CD14-positive monocyte (primary cell): ENCODE data around the gene APOB. TPM values are rescaled to one million over a fixed set of nuclear protein-coding genes. Genes with fewer than 3 reads are reported as not detected.

Source experiments
- DNase-seq, 3 donors: peaks; one replicate each; pipeline ENCODE4 v3.0.0-alpha.2; 2011 to 2022
- H2AFZ ChIP-seq: 2 replicates; pipeline ENCODE4 v1.6.0; 2012; ENCODE audit warnings: mild to moderate bottlenecking, low read depth, low read length, inconsistent platforms; ENCODE audit not compliant: insufficient read depth, poor library complexity, severe bottlenecking
- H3K27ac ChIP-seq, 2 donors: 1 replicate in 1 of 2; 2 replicates in 1 of 2; pipeline ENCODE4 v1.5.1; 2012 to 2013; ENCODE audit warnings: low read length in 2 of 2, control low read depth in 1 of 2, inconsistent platforms in 1 of 2, low read depth in 1 of 2, mild to moderate bottlenecking in 1 of 2
- H3K27me3 ChIP-seq, 2 donors: one replicate each; pipeline versions ENCODE4 v1.6.0 to v1.6.1; 2011 to 2013; ENCODE audit warnings: low read length in 2 of 2; ENCODE audit not compliant: control insufficient read depth in 2 of 2, insufficient read depth in 2 of 2
- H3K36me3 ChIP-seq, 2 donors: replicated peaks in 1 of 2; 1 replicate in 1 of 2; 2 replicates in 1 of 2; pipeline versions ENCODE4 v1.5.1 to v1.6.1; 2012 to 2013; ENCODE audit warnings: low read length in 2 of 2, control low read depth in 1 of 2, inconsistent platforms in 1 of 2, mild to moderate bottlenecking in 1 of 2; ENCODE audit not compliant: insufficient read depth in 2 of 2, control insufficient read depth in 1 of 2
- H3K4me1 ChIP-seq, 2 donors: 1 replicate in 1 of 2; 2 replicates in 1 of 2; pipeline versions ENCODE4 v1.5.1 to v1.6.1; 2012 to 2013; ENCODE audit warnings: low read length in 2 of 2, control low read depth in 1 of 2, inconsistent platforms in 1 of 2, mild to moderate bottlenecking in 1 of 2, moderate library complexity in 1 of 2; ENCODE audit not compliant: insufficient read depth in 2 of 2, control insufficient read depth in 1 of 2
- H3K4me2 ChIP-seq: replicated peaks from 2 replicates; pipeline ENCODE3; 2012; ENCODE audit warnings: low read length, moderate library complexity, mild to moderate bottlenecking; ENCODE audit not compliant: poor library complexity, severe bottlenecking; ENCODE audit errors: extremely low read depth
- H3K4me3 ChIP-seq, 3 experiments: fragments of 200-600 bp in 1 of 3; sonication (generic) in 1 of 3; replicated peaks in 1 of 3; 1 replicate in 2 of 3; 2 replicates in 1 of 3; pipeline ENCODE4 v1.5.1; 2011 to 2013; ENCODE audit warnings: low read length in 3 of 3, mild to moderate bottlenecking in 3 of 3, control low read depth in 2 of 3, low read depth in 2 of 3, inconsistent platforms in 1 of 3, moderate library complexity in 1 of 3
- H3K79me2 ChIP-seq: 2 replicates; pipeline ENCODE4 v1.6.0; 2012; ENCODE audit warnings: mild to moderate bottlenecking, control low read depth, inconsistent platforms, low read length, moderate library complexity; ENCODE audit not compliant: insufficient read depth
- H3K9ac ChIP-seq: 2 replicates; pipeline ENCODE4 v1.6.0; 2017; ENCODE audit warnings: low read length, mild to moderate bottlenecking; ENCODE audit not compliant: insufficient read depth, poor library complexity, severe bottlenecking
- H3K9me3 ChIP-seq, 2 donors: replicated peaks in 1 of 2; 1 replicate in 1 of 2; 2 replicates in 1 of 2; pipeline versions ENCODE4 v1.5.1 to v1.6.1; 2012 to 2013; ENCODE audit warnings: low read length in 2 of 2, control low read depth in 1 of 2; ENCODE audit not compliant: control insufficient read depth in 1 of 2, insufficient read depth in 1 of 2
- H4K20me1 ChIP-seq: 2 replicates; pipeline ENCODE4 v1.6.0; 2012; ENCODE audit warnings: mild to moderate bottlenecking, low read length, control low read depth, moderate library complexity; ENCODE audit not compliant: insufficient read depth
- H3K27ac Mint-ChIP-seq, 7 donors: one replicate each; pipeline ENCODE4 v1.8.0; 2020; ENCODE audit warnings: mild to moderate bottlenecking in 7 of 7, mixed read lengths in 7 of 7, moderate library complexity in 6 of 7, inconsistent platforms in 2 of 7
- H3K27me3 Mint-ChIP-seq, 3 donors: one replicate each; pipeline ENCODE4 v1.8.0; 2021 to 2022; ENCODE audit warnings: low read depth in 3 of 3, mild to moderate bottlenecking in 3 of 3, mixed read lengths in 3 of 3, moderate library complexity in 3 of 3, inconsistent platforms in 1 of 3
- H3K36me3 Mint-ChIP-seq, 2 donors: one replicate each; pipeline ENCODE4 v1.8.0; 2020; ENCODE audit warnings: mixed read lengths in 2 of 2, inconsistent platforms in 1 of 2, mild to moderate bottlenecking in 1 of 2
- H3K4me1 Mint-ChIP-seq: one replicate; pipeline ENCODE4 v1.8.0; 2020; ENCODE audit warnings: mild to moderate bottlenecking, mixed read lengths
- H3K4me3 Mint-ChIP-seq, 2 donors: one replicate each; pipeline ENCODE4 v1.8.0; 2020; ENCODE audit warnings: mild to moderate bottlenecking in 2 of 2, mixed read lengths in 2 of 2, moderate library complexity in 1 of 2
- H3K9me3 Mint-ChIP-seq, 7 donors: one replicate each; pipeline ENCODE4 v1.8.0; 2020 to 2022; ENCODE audit warnings: mixed read lengths in 7 of 7, mild to moderate bottlenecking in 6 of 7, moderate library complexity in 6 of 7, inconsistent platforms in 2 of 7
- CTCF ChIP-seq: fragments of 200-600 bp; IDR thresholded peaks from one replicate; pipeline ENCODE4 v1.8.0; 2022; ENCODE audit warnings: antibody characterized with exemption, mild to moderate bottlenecking
- WGBS: methylation state at CpG from one replicate; pipeline ENCODE4 v1.1.5; 2013; ENCODE audit warnings: missing lambda C conversion rate; ENCODE audit not compliant: insufficient coverage; 5-methylcytosine and 5-hydroxymethylcytosine counted together
- intact Hi-C, 2 donors: fragments of 100-400 bp; cut with micrococcal nuclease; formaldehyde crosslinking; loops; one replicate each; pipeline versions ENCODE4 v1.15.0 to v1.15.1; 2023
- polyA plus RNA-seq, 3 donors: library from polyadenylated mRNA; depleted of rRNA in 1 of 3; unstranded in 2 of 3; stranded (reverse) in 1 of 3; fragments of 300-500 nt in 2 of 3; fragments of >200 nt in 1 of 3; fragmentation: Illumina TruSeq in 2 of 3; gene quantifications; 1 replicate in 2 of 3; 2 replicates in 1 of 3; pipeline ENCODE4 v1.2.3, GENCODE V29; 2012 to 2021

Gene APOB
- polyA plus RNA-seq, 3 donors: 0.02 TPM; not detected in 2

- intact Hi-C loops: no loop called here
- no peak overlapping the region for H3K4me3 ChIP-seq
- Mint-ChIP-seq H3K27ac (no peak overlapping the region), H3K4me1 (no peaks in the 10 kb centered on the region), H3K27me3 (peaks cover 0 to 4% (median 0%) of the 10 kb centered on the region in 3 donors), H3K36me3 (no peaks in the 10 kb centered on the region), H3K4me3 (no peak overlapping the region), H3K9me3 (peaks cover 0 to 5% (median 1%) of the 10 kb centered on the region in 7 donors)
- no peaks in the 10 kb centered on the region for H3K9me3 ChIP-seq
- no peak overlapping the region for H2AFZ ChIP-seq
- DNase-seq: no peak
- H3K4me1 ChIP-seq: no peaks in the 10 kb centered on the region
- 98% methylated on average over 5 of the region's 6 CpGs for WGBS
- no peak overlapping the region for H3K4me2 ChIP-seq
- no peak overlapping the region for H3K27ac ChIP-seq
- H3K79me2 ChIP-seq: no peaks in the 10 kb centered on the region
- no peaks in the 10 kb centered on the region for H3K36me3 ChIP-seq
- H3K27me3 ChIP-seq: no peaks in the 10 kb centered on the region
- TF ChIP-seq CTCF: no peak
- no peak overlapping the region for H3K9ac ChIP-seq
- no peaks in the 10 kb centered on the region for H4K20me1 ChIP-seq
Observed at GRCh38 chr2:21019678-21020021, 24.2 kb downstream of the APOB start.

- no peak for TF ChIP-seq CTCF
- Mint-ChIP-seq H3K9me3 (peaks cover 0 to 5% (median 1%) of the 10 kb centered on the region in 7 donors), H3K4me1 (no peaks in the 10 kb centered on the region), H3K27ac (no peak overlapping the region), H3K4me3 (no peak overlapping the region), H3K27me3 (peaks cover 0 to 4% (median 0%) of the 10 kb centered on the region in 3 donors), H3K36me3 (no peaks in the 10 kb centered on the region)
- Histone ChIP-seq H3K79me2 (no peaks in the 10 kb centered on the region), H3K4me3 (no peak overlapping the region), H3K36me3 (no peaks in the 10 kb centered on the region), H3K27ac (no peak overlapping the region), H3K4me2 (no peak overlapping the region), H3K4me1 (no peaks in the 10 kb centered on the region), H3K27me3 (no peaks in the 10 kb centered on the region), H4K20me1 (no peaks in the 10 kb centered on the region), H3K9ac (no peak overlapping the region), H3K9me3 (no peaks in the 10 kb centered on the region), H2AFZ (no peak overlapping the region)
- intact Hi-C loops: no loop called here
- no peak for DNase-seq
- WGBS: 100% methylated on average over 2 of the region's 3 CpGs
Observed at GRCh38 chr2:21019000-21019677, 24.7 kb downstream of the APOB start.
